Stimulated activated CD8-positive, alpha-beta memory T cell treated with anti-CD3 and anti-CD28 coated beads, Interleukin-15, amount 100 ng/mL, for 24 hours (primary cell): ENCODE data around the gene LRPPRC.

ENCODE experiments used
- DNase-seq: peaks from one replicate; pipeline ENCODE4 v3.0.0-alpha.2; 2020; ENCODE audit warnings: low read depth

Gene LRPPRC

GRCh38 chr2:43906448-43907109 lies 89.2 kb downstream of the LRPPRC start:
- no peak for DNase-seq

GRCh38 chr2:43905871-43906270 lies 89.9 kb downstream of the LRPPRC start:
- DNase-seq = no peak

- DNase-seq = no peak
Observed at GRCh38 chr2:43905371-43905803, 90.4 kb downstream of the LRPPRC start.

- DNase-seq = no peak
Observed at GRCh38 chr2:43899589-43899988, 96.2 kb downstream of the LRPPRC start.

GRCh38 chr2:43898838-43899346 lies 96.9 kb downstream of the LRPPRC start:
- no peak for DNase-seq

- DNase-seq = no peak
Observed at GRCh38 chr2:43898134-43898837, 97.5 kb downstream of the LRPPRC start.

GRCh38 chr2:43897492-43897891 lies 98.3 kb downstream of the LRPPRC start:
- no peak for DNase-seq

- DNase-seq = no peak
Observed at GRCh38 chr2:43896906-43897305, 98.9 kb downstream of the LRPPRC start.

- DNase-seq = no peak
Observed at GRCh38 chr2:43894743-43895142, 101.0 kb downstream of the LRPPRC start.

- DNase-seq = no peak
Observed at GRCh38 chr2:43890855-43891254, 104.9 kb downstream of the LRPPRC start.

- no peak for DNase-seq
Observed at GRCh38 chr2:43889416-43889815, 106.4 kb downstream of the LRPPRC start.

GRCh38 chr2:43887176-43887575 lies 108.6 kb downstream of the LRPPRC start:
- no peak for DNase-seq

GRCh38 chr2:43885132-43885632 lies 110.6 kb downstream of the LRPPRC start:
- no peak for DNase-seq

- DNase-seq = no peak
Observed at GRCh38 chr2:43884689-43885088, 111.1 kb downstream of the LRPPRC start.

GRCh38 chr2:43882312-43882711 lies 113.5 kb downstream of the LRPPRC start:
- DNase-seq = no peak

- no peak for DNase-seq
Observed at GRCh38 chr2:43880952-43881351, 114.8 kb downstream of the LRPPRC start.

- DNase-seq = no peak
Observed at GRCh38 chr2:43880471-43880870, 115.3 kb downstream of the LRPPRC start.

GRCh38 chr2:43879261-43879660 lies 116.5 kb downstream of the LRPPRC start:
- DNase-seq = no peak

- peak; percentile 35 for DNase-seq
Observed at GRCh38 chr2:43877782-43878464, 117.9 kb downstream of the LRPPRC start.

- no peak for DNase-seq
Observed at GRCh38 chr2:43874776-43875451, 120.9 kb downstream of the LRPPRC start.

GRCh38 chr2:43872151-43872550 lies 123.6 kb downstream of the LRPPRC start:
- DNase-seq = no peak

GRCh38 chr2:43855292-43855691 lies 140.5 kb downstream of the LRPPRC start:
- no peak for DNase-seq
